ENCODE measurements around the gene FOXP2. TPM values are rescaled to one million over a fixed set of nuclear protein-coding genes. Genes with fewer than 3 reads are reported as not detected.
"Not testable (repeated sequence)": the region's sequence is repeated elsewhere in the genome, so short reads cannot be mapped to it uniquely, and the experiment has no call there.

The FOXP2 gene
- polyA plus RNA-seq, 2 of the 4 experiments (the other 2 are of a cell fraction) = 0.05 TPM; not detected in 1

DNA sequence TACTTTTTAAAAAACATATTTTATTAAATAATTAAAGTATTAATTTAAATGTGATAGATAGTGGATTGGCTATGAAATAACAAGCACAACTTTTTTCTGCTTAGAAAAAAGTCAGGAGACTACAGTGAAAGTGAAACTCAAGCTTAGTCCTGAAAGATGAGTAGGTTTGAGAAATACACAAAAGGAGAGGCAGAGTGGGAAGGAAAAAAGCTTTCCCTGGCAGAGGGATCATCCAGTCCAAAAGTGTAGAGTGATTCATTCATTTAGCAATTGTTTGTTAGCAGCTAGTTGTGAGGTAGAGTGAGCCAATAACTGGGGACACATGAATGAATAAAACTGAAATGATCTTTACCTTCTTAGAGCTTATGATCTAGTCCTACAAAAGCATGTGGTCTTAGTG lies 93.5 kb downstream of the FOXP2 start (continued):
- TF ChIP-seq, protein P1, sequence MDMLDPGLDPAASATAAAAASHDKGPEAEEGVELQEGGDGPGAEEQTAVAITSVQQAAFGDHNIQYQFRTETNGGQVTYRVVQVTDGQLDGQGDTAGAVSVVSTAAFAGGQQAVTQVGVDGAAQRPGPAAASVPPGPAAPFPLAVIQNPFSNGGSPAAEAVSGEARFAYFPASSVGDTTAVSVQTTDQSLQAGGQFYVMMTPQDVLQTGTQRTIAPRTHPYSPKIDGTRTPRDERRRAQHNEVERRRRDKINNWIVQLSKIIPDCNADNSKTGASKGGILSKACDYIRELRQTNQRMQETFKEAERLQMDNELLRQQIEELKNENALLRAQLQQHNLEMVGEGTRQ (IDR thresholded peaks at IDR 0.05) = no peak
- TF ChIP-seq ZFP36 (IDR thresholded peaks at IDR 0.05; ENCODE audit: borderline replicate concordance, partially characterized antibody) (no peak), POLR2AphosphoS2 (conservative IDR thresholded peaks at IDR 0.05; ENCODE audit: low read length) (no peak), FOSB (CRISPR knock-in tag; IDR thresholded peaks at IDR 0.05) (no peak), TP53 (CRISPR knock-in tag; IDR thresholded peaks at IDR 0.05) (no peak), EP300 (IDR thresholded peaks at IDR 0.05) (no peak)
- TF ChIP-seq, protein P2, sequence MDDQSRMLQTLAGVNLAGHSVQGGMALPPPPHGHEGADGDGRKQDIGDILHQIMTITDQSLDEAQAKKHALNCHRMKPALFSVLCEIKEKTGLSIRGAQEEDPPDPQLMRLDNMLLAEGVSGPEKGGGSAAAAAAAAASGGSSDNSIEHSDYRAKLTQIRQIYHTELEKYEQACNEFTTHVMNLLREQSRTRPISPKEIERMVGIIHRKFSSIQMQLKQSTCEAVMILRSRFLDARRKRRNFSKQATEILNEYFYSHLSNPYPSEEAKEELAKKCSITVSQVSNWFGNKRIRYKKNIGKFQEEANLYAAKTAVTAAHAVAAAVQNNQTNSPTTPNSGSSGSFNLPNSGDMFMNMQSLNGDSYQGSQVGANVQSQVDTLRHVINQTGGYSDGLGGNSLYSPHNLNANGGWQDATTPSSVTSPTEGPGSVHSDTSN (IDR thresholded peaks at IDR 0.05) = no peak

DNA sequence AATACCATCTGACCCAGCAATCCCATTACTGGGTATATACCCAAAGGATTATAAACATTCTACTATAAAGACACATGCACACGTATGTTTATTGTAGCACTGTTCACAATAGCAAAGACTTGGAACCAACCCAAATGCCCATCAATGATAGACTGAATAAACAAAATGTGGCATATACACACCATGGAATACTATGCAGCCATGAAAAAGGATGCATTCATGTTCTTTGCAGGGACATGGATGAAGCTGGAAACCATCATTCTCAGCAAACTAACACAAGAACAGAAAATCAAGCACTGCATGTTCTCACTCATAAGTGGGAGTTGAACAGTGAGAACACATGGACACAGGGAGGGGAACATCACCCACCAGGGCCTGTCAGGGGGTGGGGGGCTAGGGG lies 96.2 kb downstream of the FOXP2 start:
- H3K4me3 ChIP-seq; CTCF ChIA-PET; DNase-seq (ENCODE audit: low read depth in 1 of 2, low spot score in 1 of 2); FAIRE-seq; ATAC-seq; POLR2A ChIA-PET; H3K4me2 ChIP-seq; H3K27ac ChIP-seq; H3K4me1 ChIP-seq; H3K9me3 ChIP-seq: not testable (repeated sequence)
- 64% methylated on average over 1 of the region's 1 CpG for WGBS (ENCODE audit: missing lambda C conversion rate)

DNA sequence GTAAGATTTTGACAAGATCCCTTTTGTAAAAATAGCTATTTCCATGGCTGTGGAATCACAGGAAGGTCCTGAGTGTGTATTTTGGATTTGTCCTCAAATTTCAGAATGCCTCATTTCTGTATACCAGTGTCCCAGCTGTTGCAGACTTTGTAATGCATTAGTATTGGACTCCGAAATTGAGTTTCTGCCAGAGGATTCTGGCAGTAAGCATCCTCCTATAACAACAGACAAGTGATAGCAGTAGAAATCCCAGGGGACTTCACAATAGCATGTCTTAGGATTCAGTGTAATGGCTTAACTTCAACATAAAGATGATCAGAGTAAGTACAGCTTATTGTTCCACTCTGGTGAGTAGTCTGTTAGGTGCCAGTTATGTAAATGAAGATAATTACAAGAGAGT lies 104.6 kb downstream of the FOXP2 start:
- no peak overlapping the region for H3K4me2 ChIP-seq
- H3K4me1 ChIP-seq = no peaks in the 10 kb centered on the region
- DNase-seq (ENCODE audit: low read depth in 1 of 2, low spot score in 1 of 2) (no peak), FAIRE-seq (no peak), ATAC-seq (no peak)
- no peak overlapping the region for H3K27ac ChIP-seq
- WGBS (ENCODE audit: missing lambda C conversion rate) = 31% methylated on average over 1 of the region's 1 CpG
- TF ChIP-seq TP53 (CRISPR knock-in tag; IDR thresholded peaks at IDR 0.05) (no peak), HEYL (CRISPR knock-in tag; IDR thresholded peaks at IDR 0.05) (no peak), PHF8 (IDR thresholded peaks at IDR 0.05; ENCODE audit: borderline replicate concordance, low read depth) (no peak), ZNF302 (CRISPR knock-in tag; IDR thresholded peaks at IDR 0.05) (no peak), HOXB13 (CRISPR knock-in tag; IDR thresholded peaks at IDR 0.05; ENCODE audit: low read depth) (no peak), MAFK (IDR thresholded peaks at IDR 0.05; ENCODE audit: partially characterized antibody) (no peak), JUNB (IDR thresholded peaks at IDR 0.05) (no peak), CBX8 (IDR thresholded peaks at IDR 0.05) (no peak), FOSB (CRISPR knock-in tag; IDR thresholded peaks at IDR 0.05) (no peak), SMC3 (IDR thresholded peaks at IDR 0.05) (no peak), RAD21 (conservative IDR thresholded peaks at IDR 0.05 in 1 of 2, IDR thresholded peaks at IDR 0.05 in 1 of 2) (no peak)
- TF ChIP-seq, protein P3, sequence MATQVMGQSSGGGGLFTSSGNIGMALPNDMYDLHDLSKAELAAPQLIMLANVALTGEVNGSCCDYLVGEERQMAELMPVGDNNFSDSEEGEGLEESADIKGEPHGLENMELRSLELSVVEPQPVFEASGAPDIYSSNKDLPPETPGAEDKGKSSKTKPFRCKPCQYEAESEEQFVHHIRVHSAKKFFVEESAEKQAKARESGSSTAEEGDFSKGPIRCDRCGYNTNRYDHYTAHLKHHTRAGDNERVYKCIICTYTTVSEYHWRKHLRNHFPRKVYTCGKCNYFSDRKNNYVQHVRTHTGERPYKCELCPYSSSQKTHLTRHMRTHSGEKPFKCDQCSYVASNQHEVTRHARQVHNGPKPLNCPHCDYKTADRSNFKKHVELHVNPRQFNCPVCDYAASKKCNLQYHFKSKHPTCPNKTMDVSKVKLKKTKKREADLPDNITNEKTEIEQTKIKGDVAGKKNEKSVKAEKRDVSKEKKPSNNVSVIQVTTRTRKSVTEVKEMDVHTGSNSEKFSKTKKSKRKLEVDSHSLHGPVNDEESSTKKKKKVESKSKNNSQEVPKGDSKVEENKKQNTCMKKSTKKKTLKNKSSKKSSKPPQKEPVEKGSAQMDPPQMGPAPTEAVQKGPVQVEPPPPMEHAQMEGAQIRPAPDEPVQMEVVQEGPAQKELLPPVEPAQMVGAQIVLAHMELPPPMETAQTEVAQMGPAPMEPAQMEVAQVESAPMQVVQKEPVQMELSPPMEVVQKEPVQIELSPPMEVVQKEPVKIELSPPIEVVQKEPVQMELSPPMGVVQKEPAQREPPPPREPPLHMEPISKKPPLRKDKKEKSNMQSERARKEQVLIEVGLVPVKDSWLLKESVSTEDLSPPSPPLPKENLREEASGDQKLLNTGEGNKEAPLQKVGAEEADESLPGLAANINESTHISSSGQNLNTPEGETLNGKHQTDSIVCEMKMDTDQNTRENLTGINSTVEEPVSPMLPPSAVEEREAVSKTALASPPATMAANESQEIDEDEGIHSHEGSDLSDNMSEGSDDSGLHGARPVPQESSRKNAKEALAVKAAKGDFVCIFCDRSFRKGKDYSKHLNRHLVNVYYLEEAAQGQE (IDR thresholded peaks at IDR 0.05) = no peak
- TF ChIP-seq, protein P4, sequence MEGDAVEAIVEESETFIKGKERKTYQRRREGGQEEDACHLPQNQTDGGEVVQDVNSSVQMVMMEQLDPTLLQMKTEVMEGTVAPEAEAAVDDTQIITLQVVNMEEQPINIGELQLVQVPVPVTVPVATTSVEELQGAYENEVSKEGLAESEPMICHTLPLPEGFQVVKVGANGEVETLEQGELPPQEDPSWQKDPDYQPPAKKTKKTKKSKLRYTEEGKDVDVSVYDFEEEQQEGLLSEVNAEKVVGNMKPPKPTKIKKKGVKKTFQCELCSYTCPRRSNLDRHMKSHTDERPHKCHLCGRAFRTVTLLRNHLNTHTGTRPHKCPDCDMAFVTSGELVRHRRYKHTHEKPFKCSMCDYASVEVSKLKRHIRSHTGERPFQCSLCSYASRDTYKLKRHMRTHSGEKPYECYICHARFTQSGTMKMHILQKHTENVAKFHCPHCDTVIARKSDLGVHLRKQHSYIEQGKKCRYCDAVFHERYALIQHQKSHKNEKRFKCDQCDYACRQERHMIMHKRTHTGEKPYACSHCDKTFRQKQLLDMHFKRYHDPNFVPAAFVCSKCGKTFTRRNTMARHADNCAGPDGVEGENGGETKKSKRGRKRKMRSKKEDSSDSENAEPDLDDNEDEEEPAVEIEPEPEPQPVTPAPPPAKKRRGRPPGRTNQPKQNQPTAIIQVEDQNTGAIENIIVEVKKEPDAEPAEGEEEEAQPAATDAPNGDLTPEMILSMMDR (IDR thresholded peaks at IDR 0.05) = no peak
- ChIA-PET POLR2A (no interaction called here), CTCF (no interaction called here)
- H3K4me3 ChIP-seq = no peak overlapping the region
- no peaks in the 10 kb centered on the region for H3K9me3 ChIP-seq
